Nephron progenitor cell (in vitro differentiated cells): ENCODE data around the gene HOXC13.
A peak's percentile ranks its signal among the peaks of the same experiment; 100 is the strongest.

Source experiments
- DNase-seq: peaks from one replicate; pipeline ENCODE4 v3.0.0; 2021
- H3K27ac Mint-ChIP-seq: 2 replicates; pipeline ENCODE4 v1.8.0; 2021; ENCODE audit warnings: mild to moderate bottlenecking, moderate library complexity, mixed read lengths
- H3K27me3 Mint-ChIP-seq: 2 replicates; pipeline ENCODE4 v1.8.0; 2021; ENCODE audit warnings: mild to moderate bottlenecking, low read depth, mixed read lengths; ENCODE audit not compliant: poor library complexity
- H3K36me3 Mint-ChIP-seq: 2 replicates; pipeline ENCODE4 v1.8.0; 2021; ENCODE audit warnings: low read depth, mixed read lengths
- H3K4me1 Mint-ChIP-seq: 2 replicates; pipeline ENCODE4 v1.8.0; 2021; ENCODE audit warnings: mixed read lengths
- H3K4me3 Mint-ChIP-seq: 2 replicates; pipeline ENCODE4 v1.8.0; 2021; ENCODE audit warnings: mild to moderate bottlenecking, moderate library complexity, mixed read lengths
- H3K9me3 Mint-ChIP-seq: 2 replicates; pipeline ENCODE4 v1.8.0; 2021; ENCODE audit warnings: mild to moderate bottlenecking, moderate library complexity, mixed read lengths
- TF ChIP-seq, protein P1 (sequence below): fragments of 200-600 bp; sonication (generic); IDR thresholded peaks from 2 replicates; pipeline ENCODE4 v1.5.0; 2021; ENCODE audit warnings: antibody characterized with exemption

The HOXC13 gene

DNA sequence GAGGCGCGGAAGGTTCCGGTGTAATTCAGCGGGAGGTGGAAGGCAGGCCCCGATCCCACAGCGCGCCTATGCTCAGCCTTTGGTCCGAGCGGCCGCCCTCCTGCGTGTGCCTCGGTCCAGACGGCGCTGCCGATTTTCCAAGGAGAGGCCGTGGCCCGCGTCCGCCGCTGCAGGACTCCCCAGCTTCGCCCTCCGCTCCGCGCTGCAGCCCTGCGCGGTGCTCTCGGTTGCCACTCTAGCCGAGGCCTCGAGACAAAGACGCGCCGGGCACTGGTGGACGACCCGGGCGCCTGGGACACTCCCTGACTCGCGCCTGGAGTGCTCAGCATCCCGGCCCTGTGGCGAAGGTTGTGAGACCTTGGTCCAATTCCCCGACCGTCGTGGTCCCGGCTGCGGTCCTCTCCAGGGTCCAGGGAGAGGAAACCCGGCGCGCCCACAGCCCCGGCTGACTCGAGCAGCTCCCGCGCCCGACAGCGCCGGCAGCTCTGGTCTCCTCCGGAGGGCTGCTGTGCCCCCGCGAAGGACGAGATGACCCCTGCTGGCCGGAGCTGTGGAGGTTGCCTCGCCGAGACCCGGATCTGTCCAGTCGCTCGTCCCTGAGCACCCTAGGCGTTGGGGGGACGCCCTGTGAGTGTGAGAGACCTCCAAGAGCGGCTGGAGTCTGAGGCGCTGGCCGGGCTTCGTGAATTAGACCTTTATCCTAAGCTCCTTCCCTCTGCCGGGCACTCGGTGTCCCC, 22.6 kb downstream of the HOXC13 start:
- no peaks in the 10 kb centered on the region for H3K9me3 Mint-ChIP-seq
- peaks cover 22% of the 10 kb centered on the region for H3K4me1 Mint-ChIP-seq
- H3K36me3 Mint-ChIP-seq, result no peaks in the 10 kb centered on the region
- peaks cover 100% of the 10 kb centered on the region for H3K27me3 Mint-ChIP-seq
- TF ChIP-seq, protein P1, sequence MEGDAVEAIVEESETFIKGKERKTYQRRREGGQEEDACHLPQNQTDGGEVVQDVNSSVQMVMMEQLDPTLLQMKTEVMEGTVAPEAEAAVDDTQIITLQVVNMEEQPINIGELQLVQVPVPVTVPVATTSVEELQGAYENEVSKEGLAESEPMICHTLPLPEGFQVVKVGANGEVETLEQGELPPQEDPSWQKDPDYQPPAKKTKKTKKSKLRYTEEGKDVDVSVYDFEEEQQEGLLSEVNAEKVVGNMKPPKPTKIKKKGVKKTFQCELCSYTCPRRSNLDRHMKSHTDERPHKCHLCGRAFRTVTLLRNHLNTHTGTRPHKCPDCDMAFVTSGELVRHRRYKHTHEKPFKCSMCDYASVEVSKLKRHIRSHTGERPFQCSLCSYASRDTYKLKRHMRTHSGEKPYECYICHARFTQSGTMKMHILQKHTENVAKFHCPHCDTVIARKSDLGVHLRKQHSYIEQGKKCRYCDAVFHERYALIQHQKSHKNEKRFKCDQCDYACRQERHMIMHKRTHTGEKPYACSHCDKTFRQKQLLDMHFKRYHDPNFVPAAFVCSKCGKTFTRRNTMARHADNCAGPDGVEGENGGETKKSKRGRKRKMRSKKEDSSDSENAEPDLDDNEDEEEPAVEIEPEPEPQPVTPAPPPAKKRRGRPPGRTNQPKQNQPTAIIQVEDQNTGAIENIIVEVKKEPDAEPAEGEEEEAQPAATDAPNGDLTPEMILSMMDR, result no peak
- peak; percentile 79 for DNase-seq
- H3K4me3 Mint-ChIP-seq, result no peak overlapping the region
- H3K27ac Mint-ChIP-seq, result no peak overlapping the region

DNA sequence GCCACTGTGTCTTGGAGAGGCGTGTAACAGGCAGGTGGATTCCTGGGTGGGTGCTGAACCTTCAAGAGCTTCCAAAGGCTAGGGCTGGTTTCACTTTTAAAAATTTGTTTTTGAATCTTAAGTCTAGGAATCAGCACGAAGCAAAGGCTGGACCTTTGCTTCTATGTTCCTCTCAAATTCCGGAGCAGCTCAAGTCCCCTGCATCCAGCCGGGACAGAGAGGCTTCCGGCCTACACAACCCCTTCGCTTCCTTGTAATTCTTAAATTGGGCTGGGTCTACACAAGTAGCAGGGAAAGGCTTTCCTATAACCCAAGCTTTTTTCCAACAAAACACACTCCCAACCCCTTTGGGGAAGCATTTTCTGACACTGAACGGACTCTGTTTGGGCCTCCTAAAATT, 24.4 kb downstream of the HOXC13 start:
- Mint-ChIP-seq H3K9me3 (no peaks in the 10 kb centered on the region), H3K4me1 (peaks cover 28% of the 10 kb centered on the region), H3K4me3 (no peak overlapping the region), H3K36me3 (no peaks in the 10 kb centered on the region), H3K27me3 (peaks cover 100% of the 10 kb centered on the region), H3K27ac (no peak overlapping the region)
- DNase-seq, result no peak
- TF ChIP-seq, protein P1, result no peak

DNA sequence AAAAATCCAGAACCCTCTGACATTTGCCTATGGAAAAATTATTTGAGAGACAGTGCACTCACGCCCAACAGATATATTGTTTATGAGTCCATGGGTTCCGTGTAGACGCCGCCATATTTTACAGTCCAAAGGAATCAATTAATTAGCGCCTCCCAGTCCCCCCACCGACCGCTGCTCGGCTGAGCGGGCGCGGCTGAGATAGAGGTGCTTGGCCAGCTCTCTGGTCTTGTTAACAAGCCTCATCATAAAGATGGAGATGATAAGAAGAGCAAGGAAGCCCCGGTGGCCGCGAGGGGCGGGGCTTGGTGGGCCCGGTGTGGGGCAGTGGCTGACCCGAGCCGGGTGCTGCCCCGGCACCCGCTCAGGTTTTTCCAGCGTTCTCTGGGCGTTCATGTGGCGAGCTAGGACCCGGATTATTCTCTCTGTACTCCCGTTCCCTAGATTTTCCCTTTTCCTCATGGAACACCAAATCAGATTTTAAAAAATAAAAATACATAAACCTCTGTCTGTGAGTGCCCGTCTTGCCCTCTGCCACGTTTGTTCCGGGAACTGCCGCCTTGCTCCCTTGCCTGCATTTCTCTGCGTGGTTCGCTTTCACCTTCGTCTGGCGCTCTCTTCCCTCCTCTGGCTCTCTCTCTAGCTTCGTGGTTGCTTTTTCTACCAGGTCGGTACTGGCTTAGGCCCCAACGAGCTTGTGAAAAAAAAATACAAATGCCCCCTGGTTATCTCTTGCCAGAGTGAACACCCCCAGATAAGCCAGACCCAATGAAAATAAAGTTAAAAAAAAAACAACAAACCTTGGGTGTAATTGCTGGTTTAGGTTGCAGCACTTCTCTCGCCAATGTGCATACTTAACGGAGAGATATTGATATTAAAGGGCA, 25.0 kb downstream of the HOXC13 start:
- TF ChIP-seq, protein P1, result no peak
- peak; percentile 48 for DNase-seq
- no peaks in the 10 kb centered on the region for H3K36me3 Mint-ChIP-seq

DNA sequence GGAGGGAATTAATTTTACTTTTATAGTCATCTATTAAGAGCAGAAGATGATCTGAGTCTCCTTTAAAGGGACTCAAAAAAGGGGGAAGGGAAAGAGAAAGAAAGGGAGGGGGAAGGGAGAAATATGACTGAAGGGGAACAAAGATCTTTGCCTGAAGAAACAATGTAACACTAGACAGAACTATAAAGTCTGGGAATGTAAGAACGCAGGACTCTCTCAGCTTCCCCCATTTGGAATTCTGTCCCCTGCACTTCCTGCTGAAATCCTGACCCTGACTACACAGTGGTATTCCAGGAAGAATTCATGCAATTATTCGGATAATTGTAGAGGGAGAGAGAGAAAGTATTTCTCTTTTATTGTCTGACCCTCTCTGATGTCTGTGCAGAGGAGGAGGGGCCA, 25.7 kb downstream of the HOXC13 start:
- H3K4me3 Mint-ChIP-seq, result no peak overlapping the region
- no peak for DNase-seq
- TF ChIP-seq, protein P1, result no peak
- H3K9me3 Mint-ChIP-seq, result no peaks in the 10 kb centered on the region
- H3K36me3 Mint-ChIP-seq, result no peaks in the 10 kb centered on the region
- H3K27me3 Mint-ChIP-seq, result peaks cover 100% of the 10 kb centered on the region
- peaks cover 38% of the 10 kb centered on the region for H3K4me1 Mint-ChIP-seq
- no peak overlapping the region for H3K27ac Mint-ChIP-seq

More for the DNA sequence above, 25.0 kb downstream of the HOXC13 start:
- peaks cover 100% of the 10 kb centered on the region for H3K27me3 Mint-ChIP-seq
- peaks cover 34% of the 10 kb centered on the region for H3K4me1 Mint-ChIP-seq
- no peaks in the 10 kb centered on the region for H3K9me3 Mint-ChIP-seq
- no peak overlapping the region for H3K27ac Mint-ChIP-seq
- H3K4me3 Mint-ChIP-seq, result no peak overlapping the region

DNA sequence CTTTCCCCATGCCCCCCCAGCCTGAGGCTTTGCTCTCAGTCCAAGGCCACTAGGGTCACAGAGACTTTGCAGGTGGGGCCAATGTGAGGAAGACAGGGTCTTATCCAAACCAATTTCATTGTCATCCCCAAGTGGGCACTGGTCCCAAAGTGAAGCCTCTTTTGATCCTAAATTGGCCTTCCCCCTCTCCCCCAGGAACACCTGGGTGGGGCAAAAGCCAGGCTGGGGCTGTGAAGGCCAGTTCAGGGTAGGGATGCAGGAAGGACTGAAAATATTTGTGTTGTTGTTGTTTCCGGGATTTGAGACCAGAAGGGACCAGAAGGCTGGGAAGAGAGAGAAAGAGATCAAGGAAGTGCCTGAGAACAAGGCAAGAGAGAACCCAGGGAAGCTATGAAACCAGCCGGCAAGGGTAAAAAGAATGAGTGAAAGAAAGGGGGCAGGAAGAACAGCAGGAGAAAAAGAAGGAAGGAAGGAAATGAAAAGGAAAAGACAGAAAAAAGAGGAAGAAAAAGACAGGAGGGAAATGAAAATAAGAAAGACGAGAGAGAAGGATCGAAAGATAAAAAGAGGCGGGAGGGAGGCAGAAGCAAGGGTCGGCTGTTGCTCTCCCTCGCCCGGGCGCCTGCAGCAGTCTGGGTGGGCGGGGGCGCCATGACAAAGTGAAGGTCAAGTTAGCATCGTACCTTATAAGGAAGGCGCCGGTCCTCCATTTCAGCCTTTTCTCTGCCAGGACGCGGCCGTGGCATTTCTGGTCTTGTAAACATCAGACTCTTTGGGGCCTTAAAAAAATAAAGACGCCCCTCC, 26.9 kb downstream of the HOXC13 start:
- H3K4me3 Mint-ChIP-seq, result peak overlapping the region; percentile 21

More for the DNA sequence above, 26.9 kb downstream of the HOXC13 start:
- no peak overlapping the region for H3K27ac Mint-ChIP-seq
- no peaks in the 10 kb centered on the region for H3K36me3 Mint-ChIP-seq
- H3K4me1 Mint-ChIP-seq, result peaks cover 34% of the 10 kb centered on the region
- TF ChIP-seq, protein P1, result no peak
- H3K9me3 Mint-ChIP-seq, result no peaks in the 10 kb centered on the region
- peaks cover 100% of the 10 kb centered on the region for H3K27me3 Mint-ChIP-seq
- DNase-seq, result peak; percentile 69
